ENCODE data around the gene HDAC3.

HDAC3 gene

DNA sequence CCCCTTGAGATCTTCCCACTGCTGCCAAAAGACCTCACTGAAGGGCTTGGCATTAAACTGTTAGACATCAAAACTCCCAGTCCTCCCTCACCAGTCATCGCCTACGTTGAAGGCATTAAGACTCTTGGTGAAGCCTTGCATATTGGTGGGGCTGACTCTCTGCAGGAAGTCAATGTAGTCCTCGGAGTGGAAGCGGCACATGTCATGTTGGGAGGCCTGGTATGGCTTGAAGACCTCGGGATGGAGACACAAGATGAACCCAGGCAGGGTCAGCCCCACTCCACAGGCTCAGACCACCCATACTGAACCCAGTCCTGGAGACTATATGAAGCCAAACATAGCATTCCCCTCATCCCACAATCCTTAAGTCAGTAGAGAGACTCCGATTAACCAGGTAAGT lies 1.9 kb downstream of the HDAC3 start:
- TF ChIP-seq GATA3 (IDR thresholded peaks at IDR 0.05; ENCODE audit: low read depth, low read length): no peak
- TF ChIP-seq GATA2 (IDR thresholded peaks at IDR 0.05; ENCODE audit: low read depth, low read length): no peak

DNA sequence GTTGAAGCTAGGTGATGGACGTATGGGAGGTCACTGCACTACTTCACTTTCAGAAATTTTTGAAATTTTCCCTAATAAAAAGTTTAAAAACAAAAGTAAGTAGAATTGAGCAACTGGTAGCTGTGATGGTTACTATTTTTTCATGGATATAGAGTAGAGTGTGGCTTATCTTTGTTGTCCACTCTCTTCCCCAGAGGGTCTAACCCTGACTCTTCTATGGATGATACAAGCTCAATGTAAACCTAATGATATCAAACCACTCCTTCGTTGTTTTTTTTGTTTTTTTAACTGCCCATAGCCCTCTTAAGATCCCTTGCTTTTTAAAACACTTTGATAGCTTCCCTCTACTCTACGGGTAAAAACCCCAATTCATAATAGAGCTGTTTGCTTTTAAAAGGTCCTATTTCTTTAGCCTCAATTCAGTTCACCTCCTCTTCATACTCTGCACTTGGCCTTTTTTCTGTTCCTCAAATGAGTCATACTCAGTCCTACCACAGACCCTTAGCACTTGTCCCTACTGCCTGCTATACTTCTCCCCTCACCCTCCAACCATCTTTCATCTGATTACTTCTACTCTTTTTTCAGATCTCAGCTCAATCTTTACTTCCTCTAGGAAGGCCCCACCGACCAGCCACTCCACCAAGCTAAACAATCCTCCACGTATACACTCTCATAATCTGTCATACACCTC lies 2.6 kb downstream of the HDAC3 start:
- TF ChIP-seq GATA2 (IDR thresholded peaks at IDR 0.05; ENCODE audit: low read depth, low read length) (no peak), GATA3 (IDR thresholded peaks at IDR 0.05; ENCODE audit: low read depth, low read length) (no peak)

DNA sequence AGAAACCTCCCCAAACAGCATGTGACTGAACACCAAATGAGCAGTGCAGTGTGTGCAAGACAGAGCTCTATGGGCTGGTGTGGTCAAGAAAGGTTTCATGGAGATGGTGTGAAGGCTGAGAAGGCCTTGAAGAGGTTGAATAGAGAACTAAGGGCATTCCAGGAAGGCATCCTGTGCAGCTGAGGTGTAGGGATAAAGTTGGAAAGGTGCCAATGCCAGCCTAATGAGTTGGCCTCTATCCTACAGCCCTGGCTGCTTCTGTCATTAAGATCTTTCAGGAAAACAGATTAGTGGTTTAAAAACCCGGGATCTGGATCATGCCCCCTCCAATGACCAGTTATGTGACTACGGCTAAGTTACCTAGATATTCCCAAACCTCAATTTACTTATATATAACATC lies 4.0 kb downstream of the HDAC3 start:
- no peak for TF ChIP-seq GATA2 (IDR thresholded peaks at IDR 0.05; ENCODE audit: low read depth, low read length)
- no peak for TF ChIP-seq GATA3 (IDR thresholded peaks at IDR 0.05; ENCODE audit: low read depth, low read length)

DNA sequence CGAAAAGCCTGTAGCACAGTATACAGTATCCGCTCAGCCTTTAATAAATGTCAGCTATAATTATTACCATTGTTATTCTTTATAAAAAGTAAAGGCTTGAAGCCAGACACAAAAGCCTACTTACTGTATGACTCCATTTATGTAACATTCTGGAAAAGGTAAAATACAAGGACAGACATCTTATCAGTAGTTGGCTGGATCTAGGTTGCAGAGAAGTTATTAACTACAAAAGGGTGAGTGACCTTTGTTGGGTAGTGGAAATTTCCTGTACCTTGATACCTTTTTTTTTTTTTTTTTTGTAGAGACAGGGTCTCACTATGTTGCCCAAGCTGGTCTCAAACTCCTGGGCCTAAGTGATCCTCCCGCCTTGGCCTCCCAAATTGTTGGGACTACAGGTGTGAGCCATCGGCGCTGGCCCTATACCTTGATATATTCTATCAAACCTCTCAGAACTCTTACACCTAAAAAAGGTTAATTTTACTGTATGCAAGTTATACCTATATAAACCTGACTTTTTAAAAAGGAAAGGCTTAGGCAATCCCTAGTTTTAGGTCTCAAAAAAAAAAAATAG lies 6.0 kb downstream of the HDAC3 start:
- TF ChIP-seq GATA2 (IDR thresholded peaks at IDR 0.05; ENCODE audit: low read depth, low read length) (no peak), GATA3 (IDR thresholded peaks at IDR 0.05; ENCODE audit: low read depth, low read length) (no peak)

DNA sequence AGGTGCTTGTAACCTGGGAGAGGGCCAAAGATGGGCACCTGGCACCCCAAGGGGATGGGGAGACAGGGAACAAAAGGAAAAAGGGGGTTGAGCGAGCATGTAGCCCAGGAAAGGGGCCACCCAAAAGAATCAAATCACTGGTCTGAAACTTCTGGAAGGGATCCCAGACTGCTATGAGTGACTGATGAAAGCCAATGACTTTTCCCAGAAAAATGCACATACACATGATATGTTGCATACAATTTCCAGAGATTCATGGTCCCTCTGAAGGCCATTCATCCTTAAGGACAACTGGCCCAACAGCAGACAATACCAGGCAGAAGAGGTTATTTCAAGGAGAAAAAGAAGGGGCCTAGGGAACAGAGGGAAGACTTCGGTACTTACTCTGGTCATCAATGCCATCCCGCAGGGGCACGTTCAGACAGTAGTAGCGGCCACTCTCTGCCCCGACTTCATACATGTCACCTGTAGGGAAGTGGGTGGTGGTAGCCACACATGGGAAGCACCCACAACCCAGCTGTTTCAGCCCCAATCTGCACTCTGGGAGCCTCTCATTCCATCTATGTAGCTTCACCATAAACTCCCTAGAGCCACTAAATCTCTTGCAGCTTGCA lies 8.4 kb downstream of the HDAC3 start:
- no peak for TF ChIP-seq GATA3 (IDR thresholded peaks at IDR 0.05; ENCODE audit: low read depth, low read length)

DNA sequence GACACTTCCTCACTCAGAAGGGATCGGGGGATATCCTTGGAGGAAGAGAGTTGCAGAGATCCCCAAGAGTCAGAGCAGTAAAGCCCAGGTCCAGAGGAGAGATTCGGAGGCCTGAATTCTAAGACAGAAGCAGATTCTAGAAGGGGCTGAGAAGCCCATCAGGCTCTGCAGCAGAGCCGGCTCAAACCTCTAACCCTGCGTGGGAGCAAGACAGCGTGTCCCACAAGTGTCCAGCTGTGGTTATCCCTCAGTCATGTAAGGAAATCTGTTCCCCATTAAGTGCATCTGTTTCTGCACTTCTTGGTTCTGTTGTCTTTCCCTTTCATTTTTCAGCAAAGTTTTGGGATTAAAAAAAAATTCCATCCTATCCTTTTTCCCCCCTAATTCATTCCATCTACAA lies 13.0 kb downstream of the HDAC3 start:
- no peak for TF ChIP-seq GATA2 (IDR thresholded peaks at IDR 0.05; ENCODE audit: low read depth, low read length)
- TF ChIP-seq GATA3 (IDR thresholded peaks at IDR 0.05; ENCODE audit: low read depth, low read length): no peak

DNA sequence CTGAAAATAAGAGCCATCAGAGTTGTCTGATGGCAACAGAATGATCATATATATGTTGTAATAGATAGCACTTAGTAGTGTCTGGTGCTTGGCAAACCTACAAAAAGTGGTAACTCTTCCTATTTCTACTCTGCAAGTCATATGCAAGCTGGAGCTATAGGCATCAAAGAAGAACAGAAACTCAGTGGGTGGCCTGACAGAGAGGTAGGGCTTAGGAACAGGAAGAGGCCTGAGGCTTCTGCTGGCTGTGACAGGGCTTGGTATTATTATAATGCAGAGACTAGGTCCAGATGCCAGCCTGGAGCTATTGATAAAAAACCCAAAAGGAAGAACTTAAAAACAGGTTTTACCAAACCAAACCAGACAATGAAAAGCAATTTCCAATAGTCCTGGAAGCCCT lies 13.5 kb downstream of the HDAC3 start:
- TF ChIP-seq GATA2 (IDR thresholded peaks at IDR 0.05; ENCODE audit: low read depth, low read length) (no peak), GATA3 (IDR thresholded peaks at IDR 0.05; ENCODE audit: low read depth, low read length) (no peak)

DNA sequence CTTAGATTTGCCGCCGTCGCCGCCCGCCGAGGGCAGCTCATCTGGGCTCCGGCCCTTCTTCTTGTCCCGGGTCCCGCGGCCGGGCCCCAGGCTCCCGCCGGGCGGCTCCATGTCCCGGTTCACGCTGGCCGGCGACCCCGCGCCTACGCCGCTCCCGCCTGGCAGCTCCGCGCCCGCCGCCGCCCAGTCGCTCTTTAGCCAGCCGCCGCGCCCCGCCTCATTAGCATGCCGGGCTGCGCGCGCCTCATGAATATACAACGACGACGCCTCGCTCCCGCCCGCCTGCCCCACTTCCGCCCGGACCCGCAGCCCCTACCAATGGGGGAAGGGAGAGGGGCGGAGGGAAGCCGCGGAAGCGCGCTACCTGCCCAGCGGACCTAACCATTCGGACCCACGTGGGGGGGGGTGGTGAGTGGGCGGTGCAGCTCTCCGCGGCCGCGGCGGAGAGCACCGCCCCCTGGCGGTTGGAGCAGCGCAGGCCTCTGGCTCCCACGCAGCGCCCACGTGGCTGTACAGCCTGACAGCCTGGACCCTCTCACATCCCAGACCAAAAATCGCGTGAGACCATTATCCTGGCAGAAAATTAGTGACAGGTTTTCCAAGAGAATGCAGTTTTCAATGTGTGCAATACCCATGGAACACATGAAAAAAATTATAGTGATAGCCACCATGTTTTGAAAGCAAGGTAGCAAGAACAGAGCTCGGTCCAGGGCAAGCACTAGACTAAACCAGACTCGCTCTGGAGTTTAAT lies 17.7 kb downstream of the HDAC3 start, which contains the start of gene DIAPH1:
DIAPH1 (minus strand) TSS at position 197 of the 751 bp plus-strand sequence; CDS start at position 111, 86 bp downstream.
- TF ChIP-seq GATA2 (IDR thresholded peaks at IDR 0.05; ENCODE audit: low read depth, low read length): no peak; the same call in 1 of the 2 replicates
- no peak for TF ChIP-seq GATA3 (IDR thresholded peaks at IDR 0.05; ENCODE audit: low read depth, low read length)

DNA sequence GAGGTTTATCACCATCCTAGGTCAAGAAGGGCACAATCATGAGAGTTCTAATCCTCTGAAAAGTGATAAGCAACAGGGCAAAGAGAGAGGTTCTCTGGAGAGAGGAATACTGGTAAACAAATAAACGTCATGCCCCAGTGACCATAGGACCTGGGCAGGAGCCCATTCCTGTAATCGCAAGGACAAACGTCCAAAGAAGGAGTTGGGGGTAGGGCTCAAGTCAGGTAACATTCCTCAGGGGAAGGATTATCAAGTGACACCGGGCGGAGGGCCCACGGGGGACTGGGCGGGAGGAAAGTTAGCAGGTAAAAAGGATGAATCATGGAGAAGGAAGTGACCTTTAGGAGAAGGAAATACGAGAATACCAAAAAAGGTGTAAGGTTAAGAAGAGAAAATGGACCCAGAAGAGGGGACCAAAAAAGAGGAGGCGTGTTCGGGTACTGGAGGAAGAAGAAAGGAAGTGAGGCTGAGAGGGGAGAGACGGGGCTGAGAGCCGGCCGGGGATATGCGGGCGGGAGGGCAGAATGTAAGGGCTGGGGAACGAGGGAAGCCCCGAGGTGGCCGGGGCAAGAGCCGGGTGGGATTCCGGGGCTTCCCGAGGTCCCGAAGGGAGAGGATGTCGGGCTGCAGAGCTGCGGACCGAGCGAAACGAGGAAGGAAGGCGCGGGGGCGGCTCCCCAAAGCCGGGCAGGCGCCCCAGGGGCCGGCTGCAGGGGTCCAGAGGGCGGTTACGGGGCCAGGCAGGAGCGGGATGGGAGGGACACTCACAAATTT lies 18.4 kb downstream of the HDAC3 start:
- no peak for TF ChIP-seq GATA2 (IDR thresholded peaks at IDR 0.05; ENCODE audit: low read depth, low read length)
- TF ChIP-seq GATA3 (IDR thresholded peaks at IDR 0.05; ENCODE audit: low read depth, low read length): no peak

DNA sequence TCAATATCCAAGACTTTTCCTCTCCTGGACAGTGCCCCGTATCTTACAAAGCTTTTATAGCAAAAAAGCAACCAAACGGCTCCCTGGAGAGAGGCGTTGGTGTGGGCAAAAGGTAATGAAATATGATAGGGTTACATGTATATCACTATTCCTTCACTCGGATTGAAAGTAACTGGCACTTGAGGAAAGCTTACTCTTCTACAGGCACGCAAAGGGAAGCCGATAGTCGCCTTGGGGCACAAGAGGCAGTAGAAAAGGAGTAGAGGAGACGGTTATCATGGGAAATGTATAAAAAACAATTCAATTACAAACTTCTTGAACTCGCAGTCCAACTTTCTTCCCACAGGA lies 19.0 kb downstream of the HDAC3 start:
- no peak for TF ChIP-seq GATA2 (IDR thresholded peaks at IDR 0.05; ENCODE audit: low read depth, low read length)
- no peak for TF ChIP-seq GATA3 (IDR thresholded peaks at IDR 0.05; ENCODE audit: low read depth, low read length)

DNA sequence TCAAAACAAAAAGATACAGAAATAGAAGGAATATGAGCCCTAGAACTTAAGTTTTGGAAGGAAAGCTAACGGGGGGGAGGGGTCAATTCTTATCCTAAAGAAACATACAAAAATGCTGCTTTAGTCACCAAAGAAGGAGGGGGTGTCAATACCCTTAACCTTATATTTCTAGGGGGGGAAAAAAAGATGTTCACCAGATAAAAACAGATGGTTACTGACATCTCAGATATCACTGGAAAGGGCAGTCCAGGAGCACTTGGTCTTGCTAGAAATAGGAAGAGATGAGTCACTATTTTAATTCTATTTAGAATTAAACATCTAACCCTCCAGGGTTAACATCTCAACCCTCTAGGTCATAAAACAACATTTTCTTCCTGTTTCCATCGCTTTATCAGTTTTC lies 19.5 kb downstream of the HDAC3 start:
- TF ChIP-seq GATA3 (IDR thresholded peaks at IDR 0.05; ENCODE audit: low read depth, low read length) (no peak), GATA2 (IDR thresholded peaks at IDR 0.05; ENCODE audit: low read depth, low read length) (no peak)

DNA sequence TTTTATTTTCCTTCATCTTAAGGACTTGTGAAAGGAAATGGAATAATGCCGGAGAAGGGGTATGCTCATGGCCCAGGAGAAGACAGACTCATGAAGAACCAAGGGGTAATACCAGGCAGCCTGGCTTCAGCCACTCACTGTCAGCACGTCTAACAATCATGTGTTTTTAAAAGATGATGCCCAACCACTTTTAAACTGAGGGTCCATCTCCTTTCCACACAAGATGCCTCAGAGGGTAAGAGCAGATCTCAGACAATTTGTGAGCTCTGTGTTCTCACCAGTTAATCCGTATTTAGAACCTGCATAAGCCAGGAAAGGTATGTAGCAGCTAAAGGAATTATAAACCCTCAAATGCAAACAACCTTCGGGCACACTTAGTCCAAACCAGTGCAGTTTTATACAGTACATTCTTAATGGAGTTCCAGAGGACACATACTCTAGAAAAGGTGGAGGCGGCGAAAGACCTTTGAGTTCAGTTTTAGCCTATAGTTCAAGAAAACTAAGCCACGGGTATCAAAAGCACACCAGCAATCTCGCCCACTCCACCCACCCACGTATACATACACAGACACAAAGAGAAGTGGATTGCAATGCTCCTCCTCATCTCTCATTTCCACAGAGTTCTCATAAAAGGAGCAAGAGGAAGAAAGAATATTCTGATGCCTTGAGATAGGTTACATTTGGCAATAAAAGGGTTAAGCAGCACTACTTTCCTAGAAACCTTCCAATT lies 20.5 kb downstream of the HDAC3 start:
- TF ChIP-seq GATA2 (IDR thresholded peaks at IDR 0.05; ENCODE audit: low read depth, low read length) (no peak), GATA3 (IDR thresholded peaks at IDR 0.05; ENCODE audit: low read depth, low read length) (no peak)

DNA sequence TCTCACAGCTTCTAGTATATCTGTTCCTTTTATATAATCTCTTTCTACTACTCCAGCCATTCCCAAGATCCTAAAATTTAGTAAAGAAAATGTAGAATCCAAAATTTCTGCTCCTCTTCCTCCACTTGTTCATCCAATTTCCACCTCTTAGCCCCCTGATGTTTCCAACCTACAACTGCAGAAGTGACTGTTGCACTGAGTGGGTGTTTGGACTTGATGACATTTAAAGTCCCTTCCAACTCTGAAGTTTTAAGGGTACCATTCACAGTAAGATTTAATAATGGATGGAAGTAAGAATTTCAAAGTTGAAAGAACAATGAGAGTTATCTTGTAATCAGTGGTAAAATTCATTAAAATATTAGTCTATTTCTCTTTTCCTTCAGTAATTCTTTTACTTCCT lies 23.3 kb downstream of the HDAC3 start:
- no peak for TF ChIP-seq GATA2 (IDR thresholded peaks at IDR 0.05; ENCODE audit: low read depth, low read length)
- no peak for TF ChIP-seq GATA3 (IDR thresholded peaks at IDR 0.05; ENCODE audit: low read depth, low read length)

Measured in SH-SY5Y (cell line).